ENCODE measurements around the gene BMAL2. TPM values are rescaled to one million over a fixed set of nuclear protein-coding genes. Genes with fewer than 3 reads are reported as not detected.

Gene BMAL2
- total RNA-seq, 1 donor from 2014 or later = 9.8 TPM

GRCh38 chr12:27345376-27345775 is 12.7 kb downstream of the BMAL2 start:
- H3K9me3 ChIP-seq = no peaks in the 10 kb centered on the region
- intact Hi-C loops (cut with DNase I) = no loop called here
- H3K27me3 ChIP-seq = no peaks in the 10 kb centered on the region
- TF ChIP-seq CTCF (IDR thresholded peaks at IDR 0.05) = no peak
- no peak for TF ChIP-seq POLR2AphosphoS5 (IDR thresholded peaks at IDR 0.05; ENCODE audit: insufficient read depth in 1 of 2, low read depth in 1 of 2)
- TF ChIP-seq POLR2A (IDR thresholded peaks at IDR 0.05) = no peak
- H3K4me1 ChIP-seq = no peaks in the 10 kb centered on the region
- no peak overlapping the region for H3K27ac ChIP-seq
- H3K4me3 ChIP-seq = no peak overlapping the region
- H3K36me3 ChIP-seq = no peaks in the 10 kb centered on the region
- no peak for DNase-seq (ENCODE audit: extremely low spot score in 2 of 2)

GRCh38 chr12:27347779-27348178 is 15.1 kb downstream of the BMAL2 start:
- intact Hi-C loops (cut with DNase I) = no loop called here
- Histone ChIP-seq H3K27me3 (no peaks in the 10 kb centered on the region), H3K36me3 (no peaks in the 10 kb centered on the region), H3K9me3 (no peaks in the 10 kb centered on the region), H3K4me1 (no peaks in the 10 kb centered on the region), H3K27ac (no peak overlapping the region), H3K4me3 (no peak overlapping the region)
- no peak for DNase-seq (ENCODE audit: extremely low spot score in 2 of 2)
- no peak for TF ChIP-seq POLR2AphosphoS5 (IDR thresholded peaks at IDR 0.05; ENCODE audit: insufficient read depth in 1 of 2, low read depth in 1 of 2)
- no peak for TF ChIP-seq POLR2A (IDR thresholded peaks at IDR 0.05)
- no peak for TF ChIP-seq CTCF (IDR thresholded peaks at IDR 0.05)

GRCh38 chr12:27351476-27351875 is 18.8 kb downstream of the BMAL2 start:
- H3K4me1 ChIP-seq = no peaks in the 10 kb centered on the region
- intact Hi-C loops (cut with DNase I) = no loop called here
- H3K36me3 ChIP-seq = no peaks in the 10 kb centered on the region

GRCh38 chr12:27355486-27355885 is 22.9 kb downstream of the BMAL2 start:
- TF ChIP-seq POLR2A (IDR thresholded peaks at IDR 0.05) (no peak), CTCF (IDR thresholded peaks at IDR 0.05) (no peak), POLR2AphosphoS5 (IDR thresholded peaks at IDR 0.05; ENCODE audit: insufficient read depth in 1 of 2, low read depth in 1 of 2) (no peak)
- H3K4me1 ChIP-seq = no peaks in the 10 kb centered on the region

More at GRCh38 chr12:27351476-27351875, 18.8 kb downstream of the BMAL2 start:
- Histone ChIP-seq H3K27me3 (no peaks in the 10 kb centered on the region), H3K27ac (no peak overlapping the region), H3K4me3 (no peak overlapping the region), H3K9me3 (no peaks in the 10 kb centered on the region)
- DNase-seq (ENCODE audit: extremely low spot score in 2 of 2) = no peak
- TF ChIP-seq POLR2AphosphoS5 (IDR thresholded peaks at IDR 0.05; ENCODE audit: insufficient read depth in 1 of 2, low read depth in 1 of 2) (no peak), CTCF (IDR thresholded peaks at IDR 0.05) (no peak)

GRCh38 chr12:27355979-27356378 is 23.3 kb downstream of the BMAL2 start:
- no peak for TF ChIP-seq POLR2A (IDR thresholded peaks at IDR 0.05)
- TF ChIP-seq POLR2AphosphoS5 (IDR thresholded peaks at IDR 0.05; ENCODE audit: insufficient read depth in 1 of 2, low read depth in 1 of 2) = no peak
- no peak for TF ChIP-seq CTCF (IDR thresholded peaks at IDR 0.05)
- H3K27me3 ChIP-seq = no peaks in the 10 kb centered on the region
- DNase-seq (ENCODE audit: extremely low spot score in 2 of 2) = no peak
- no peak overlapping the region for H3K4me3 ChIP-seq
- H3K4me1 ChIP-seq = no peaks in the 10 kb centered on the region
- no peak overlapping the region for H3K27ac ChIP-seq
- H3K36me3 ChIP-seq = no peaks in the 10 kb centered on the region
- H3K9me3 ChIP-seq = no peaks in the 10 kb centered on the region
- intact Hi-C loops (cut with DNase I) = no loop called here

More at GRCh38 chr12:27355486-27355885, 22.9 kb downstream of the BMAL2 start:
- no peak for DNase-seq (ENCODE audit: extremely low spot score in 2 of 2)
- H3K9me3 ChIP-seq = no peaks in the 10 kb centered on the region
- no peak overlapping the region for H3K4me3 ChIP-seq
- no peaks in the 10 kb centered on the region for H3K27me3 ChIP-seq
- no peaks in the 10 kb centered on the region for H3K36me3 ChIP-seq
- H3K27ac ChIP-seq = no peak overlapping the region
- intact Hi-C loops (cut with DNase I) = no loop called here

Data from vagina (tissue), 2 donors.